Activated effector memory CD4-positive, alpha-beta T cell treated with Interleukin-2 at 50 U/mL for 16 hours (primary cell): ENCODE results near the gene DCAF17.
"Not testable (repeated sequence)": the region's sequence is repeated elsewhere in the genome, so short reads cannot be mapped to it uniquely, and the experiment has no call there.

Experiments
- DNase-seq: peaks from one replicate; pipeline ENCODE4 v3.0.0-alpha.2; 2020

DCAF17 gene

DNA sequence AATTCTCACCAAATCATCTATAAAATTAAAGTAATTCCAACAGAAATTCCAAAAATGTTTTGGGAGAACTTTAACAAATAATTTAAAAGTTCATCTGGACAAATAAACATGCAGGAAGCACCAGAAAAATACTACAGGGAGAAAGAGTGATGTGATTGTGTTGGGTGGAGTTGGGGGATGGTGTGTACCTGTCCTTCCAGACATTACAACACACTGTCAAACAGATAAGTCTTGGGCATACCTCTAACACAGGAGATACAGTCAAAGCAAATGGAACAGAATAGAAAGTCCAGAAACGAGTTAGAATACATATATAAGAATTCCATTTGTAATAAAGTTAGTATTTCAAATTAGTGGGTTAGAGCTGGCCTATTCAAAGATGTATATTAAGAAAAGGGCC is 22.8 kb upstream of the DCAF17 start:
- DNase-seq = no peak

DNA sequence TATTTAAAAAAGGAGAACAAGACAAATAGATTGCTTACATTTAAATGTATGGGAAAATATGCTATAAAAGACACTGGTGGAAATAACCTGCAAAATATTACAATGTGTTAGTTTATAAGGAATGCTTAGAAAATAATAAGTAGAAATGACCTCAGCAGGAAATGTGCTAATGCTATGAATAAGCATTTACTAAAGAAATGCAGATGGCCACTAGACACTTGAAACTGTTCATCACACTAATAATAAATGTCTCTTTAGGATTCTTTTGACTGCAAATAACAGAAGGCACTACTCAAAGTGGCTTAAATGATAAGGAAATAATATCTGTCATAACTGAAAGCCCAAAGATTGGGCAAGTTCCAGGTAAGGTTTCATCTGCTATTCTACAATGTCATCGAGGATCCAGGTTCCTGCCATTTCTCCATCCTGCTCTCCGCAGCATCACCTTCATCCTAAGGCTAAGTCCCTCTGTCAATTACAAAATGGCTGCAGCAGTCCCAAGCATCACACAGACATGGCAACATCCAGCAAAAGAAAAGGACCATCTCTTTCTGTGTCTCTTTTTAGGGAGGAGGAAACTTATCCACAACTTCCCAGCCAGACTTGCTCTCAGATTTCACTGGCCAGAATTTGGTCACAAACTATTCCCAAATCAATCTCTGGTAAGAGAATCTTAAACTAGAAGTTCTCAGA is 22.1 kb upstream of the DCAF17 start:
- no peak for DNase-seq

DNA sequence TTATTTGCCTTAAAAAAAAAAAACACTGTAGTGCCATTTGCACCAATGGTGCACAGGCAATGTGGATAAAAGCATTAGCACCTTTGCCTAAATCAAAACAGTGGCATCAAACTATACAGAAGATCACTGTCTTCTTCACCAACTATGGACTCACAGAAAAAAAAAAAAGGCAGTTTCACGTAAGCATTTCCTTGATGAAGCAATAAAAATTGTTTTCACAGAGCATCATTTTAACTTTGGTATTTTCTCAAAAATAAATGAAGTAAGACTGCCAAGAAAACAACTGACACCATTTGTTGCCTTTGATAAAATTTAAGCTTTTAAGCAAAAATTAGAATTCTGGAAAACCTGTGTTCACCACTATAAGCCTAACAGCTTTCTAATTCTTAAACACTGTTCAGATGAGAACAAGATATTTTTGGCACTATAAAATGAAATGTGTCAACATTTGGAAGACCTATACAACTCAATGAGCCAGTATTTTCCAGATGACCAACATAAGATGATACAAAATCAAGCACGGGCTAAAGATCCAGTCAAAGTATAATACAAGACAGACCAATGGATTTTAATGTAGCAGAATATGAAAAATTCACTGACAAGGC is 21.4 kb upstream of the DCAF17 start:
- DNase-seq = no peak

DNA sequence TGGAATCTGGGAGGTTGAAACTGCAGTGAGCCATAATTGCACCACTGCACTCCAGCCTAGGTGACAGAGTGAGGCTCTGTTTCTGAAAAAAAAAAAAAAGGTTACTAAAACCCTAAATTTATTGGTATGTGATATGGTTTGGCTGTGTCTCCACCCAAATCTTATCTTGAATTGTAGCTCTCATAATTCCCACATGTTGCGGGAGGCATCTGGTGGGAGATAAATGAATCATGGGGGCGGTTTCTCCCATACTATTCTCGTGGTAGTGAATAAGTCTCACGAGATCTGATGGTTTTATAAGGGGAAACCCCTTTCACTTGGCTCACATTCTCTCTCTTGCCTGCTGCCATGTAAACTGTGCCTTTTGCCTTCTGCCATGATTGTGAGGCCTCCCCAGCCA is 19.4 kb upstream of the DCAF17 start:
- DNase-seq = not testable (repeated sequence)

DNA sequence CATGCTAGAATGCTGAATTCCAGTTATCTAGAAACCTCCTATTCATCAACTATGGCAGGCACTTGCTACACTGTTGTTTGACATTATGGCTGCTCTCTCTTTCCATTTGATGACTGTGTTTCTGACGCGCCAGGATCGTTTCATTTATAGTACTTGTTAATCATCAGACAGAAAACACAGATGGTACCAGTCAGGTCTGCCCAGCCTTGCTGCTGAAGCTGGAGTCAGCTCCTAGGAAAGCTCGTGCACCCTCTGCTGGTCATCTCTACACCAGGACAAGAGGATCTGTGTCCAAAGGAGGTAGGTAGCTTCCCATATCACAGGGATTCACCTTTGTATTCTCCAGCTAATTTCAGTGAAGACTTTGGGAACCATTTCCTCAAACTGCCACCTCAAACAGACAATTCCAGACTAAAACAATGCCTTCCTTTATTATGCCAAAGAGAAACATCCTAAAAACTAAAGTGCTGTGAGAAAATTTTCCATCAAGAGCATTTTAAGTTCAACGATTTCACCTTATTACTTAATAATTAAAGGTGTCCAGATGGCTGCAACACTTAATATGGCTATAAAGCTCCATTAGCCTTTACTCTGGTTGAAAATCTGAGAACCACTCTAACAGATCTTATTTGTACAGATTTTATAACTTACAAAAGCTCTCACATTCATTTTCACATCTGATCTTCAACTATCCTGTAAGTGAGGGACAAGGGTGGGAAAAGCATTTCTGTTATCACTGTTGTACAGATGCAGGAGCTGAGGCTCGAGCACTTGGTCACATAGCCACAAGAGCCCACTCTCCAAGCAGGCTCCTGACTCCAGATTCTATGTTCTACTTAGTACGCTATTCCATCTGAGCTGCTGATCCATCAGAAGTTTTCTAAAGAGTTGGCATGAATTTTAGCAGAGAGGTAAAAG is 17.8 kb upstream of the DCAF17 start:
- peak; percentile 63 for DNase-seq

DNA sequence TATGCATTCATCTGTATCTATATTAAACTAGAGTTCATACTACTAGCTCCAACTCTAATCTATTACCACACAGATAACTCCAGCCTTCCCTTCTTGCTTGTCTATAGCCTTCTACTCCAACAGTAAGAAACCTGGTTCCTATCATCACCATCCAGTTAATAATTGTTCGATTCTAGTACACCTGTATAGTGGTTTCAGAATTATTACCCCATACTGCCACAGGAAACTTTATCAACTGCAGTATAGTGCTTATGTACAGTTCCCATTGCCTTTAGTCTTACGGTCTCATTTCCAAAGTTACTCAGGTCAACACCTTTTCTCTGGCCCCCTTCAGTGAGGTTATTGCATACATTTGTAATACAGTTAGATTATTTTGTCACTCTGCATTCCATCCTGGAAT is 14.7 kb upstream of the DCAF17 start:
- no peak for DNase-seq

DNA sequence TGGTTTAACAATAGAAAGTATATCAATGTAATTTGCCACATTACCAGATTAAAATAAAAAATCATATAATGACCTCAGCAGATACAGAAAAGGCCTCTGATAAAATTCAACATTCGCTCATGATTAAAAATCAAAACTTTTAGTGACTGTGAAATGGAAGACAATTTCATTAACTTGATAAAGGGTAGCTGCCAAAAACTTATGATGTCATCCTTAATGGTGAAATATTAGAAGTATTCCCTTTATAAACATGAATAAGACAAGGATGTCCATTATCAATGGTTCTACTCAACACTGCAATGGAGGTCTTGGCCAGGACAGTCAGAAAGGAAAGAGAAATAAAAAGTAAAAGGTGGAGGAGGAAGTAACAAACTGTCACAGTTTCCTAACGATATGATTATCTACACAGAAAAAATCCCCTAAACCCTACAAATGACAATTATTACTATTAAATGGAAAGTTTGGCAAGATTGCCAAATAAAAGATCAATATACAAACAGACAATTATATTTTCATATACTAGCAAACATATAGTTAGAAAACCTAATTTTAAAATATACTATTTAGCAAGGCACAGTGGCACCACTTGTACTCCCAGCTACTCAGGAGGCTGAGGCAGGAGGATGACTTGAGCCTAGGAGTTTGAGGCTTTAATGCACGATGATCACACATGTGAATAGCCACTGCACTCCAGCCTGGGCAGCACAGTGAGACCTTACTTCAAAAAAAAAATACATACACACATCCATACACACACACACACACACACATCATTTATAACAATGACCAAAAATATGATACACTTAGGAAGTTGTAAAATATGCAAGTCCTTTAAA is 13.1 kb upstream of the DCAF17 start:
- DNase-seq = no peak

DNA sequence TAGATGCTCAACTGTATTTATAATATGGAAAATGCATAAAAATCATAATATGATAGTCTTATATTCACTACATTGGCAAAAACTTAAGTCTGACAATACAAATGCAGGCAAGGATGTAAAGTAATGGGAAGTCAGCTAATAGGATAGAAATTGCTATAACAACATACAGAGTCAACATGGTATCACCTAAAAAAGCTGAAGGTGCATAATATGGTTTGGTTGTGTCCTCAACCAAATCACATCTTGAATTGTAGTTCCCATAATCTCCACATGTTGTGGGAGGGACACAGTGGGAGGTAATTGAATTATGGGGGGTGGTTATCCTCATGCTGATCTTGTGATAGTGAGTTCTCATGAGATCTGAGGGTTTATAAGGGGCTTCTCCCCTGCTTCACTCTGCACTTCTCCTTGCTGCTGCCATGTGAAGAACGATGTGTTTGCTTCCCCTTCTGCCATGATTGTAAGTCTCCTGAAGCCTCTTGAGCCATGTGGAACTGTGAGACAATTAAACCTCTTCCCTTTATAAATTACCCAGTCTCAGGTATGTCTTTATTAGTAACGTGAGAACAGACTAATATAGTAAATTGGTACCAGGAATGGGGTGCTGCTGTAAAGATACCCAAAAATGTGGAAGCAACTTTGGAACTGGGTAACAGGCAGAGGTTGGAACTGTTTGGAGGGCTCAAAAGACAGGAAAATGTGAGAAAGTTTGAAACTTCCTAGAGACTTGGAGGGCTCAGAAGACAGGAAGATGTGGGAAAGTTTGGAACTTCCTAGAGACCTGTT is 11.1 kb upstream of the DCAF17 start:
- DNase-seq = not testable (repeated sequence)

DNA sequence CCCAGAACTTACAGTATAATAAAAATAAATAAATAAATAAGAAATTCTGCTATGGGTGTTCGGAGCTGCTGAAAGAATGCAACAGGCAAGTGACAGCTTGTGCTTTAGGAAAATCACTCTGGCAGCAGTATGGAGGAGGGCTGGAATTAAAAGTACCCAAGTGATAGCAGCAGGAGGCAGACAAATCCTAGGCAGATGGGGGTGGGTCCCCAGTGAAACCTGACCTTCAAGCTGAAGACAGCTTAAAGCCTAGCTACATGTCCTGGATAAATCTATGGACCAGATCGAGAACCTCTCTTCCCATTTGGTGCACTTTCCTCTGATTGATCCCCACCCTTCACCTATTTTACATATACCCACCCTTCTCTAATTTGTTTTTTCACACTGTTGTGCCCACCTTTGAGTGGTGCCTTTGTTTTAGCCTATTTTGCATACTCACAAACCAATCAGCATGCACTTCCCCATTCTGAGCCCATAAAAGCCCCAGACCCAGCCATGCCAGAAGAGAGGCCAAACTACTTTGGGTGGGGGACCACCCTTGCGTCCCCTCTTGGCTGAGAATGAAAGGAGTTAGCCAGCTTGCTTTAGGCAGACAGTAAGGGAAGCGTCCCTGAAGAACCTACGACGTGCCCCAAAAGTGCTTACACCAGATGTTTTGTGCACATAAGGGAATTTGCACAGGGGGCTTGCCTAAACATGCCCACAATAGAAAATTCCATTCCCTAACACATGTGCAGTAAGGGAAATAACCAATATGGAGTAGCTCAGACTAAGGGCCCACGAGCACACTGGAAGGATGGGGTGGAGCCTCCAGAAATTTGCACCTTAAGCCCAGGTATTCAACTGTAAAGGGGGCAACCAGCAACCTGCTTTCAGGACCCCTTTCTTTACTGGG is 3.3 kb upstream of the DCAF17 start:
- DNase-seq = no peak

DNA sequence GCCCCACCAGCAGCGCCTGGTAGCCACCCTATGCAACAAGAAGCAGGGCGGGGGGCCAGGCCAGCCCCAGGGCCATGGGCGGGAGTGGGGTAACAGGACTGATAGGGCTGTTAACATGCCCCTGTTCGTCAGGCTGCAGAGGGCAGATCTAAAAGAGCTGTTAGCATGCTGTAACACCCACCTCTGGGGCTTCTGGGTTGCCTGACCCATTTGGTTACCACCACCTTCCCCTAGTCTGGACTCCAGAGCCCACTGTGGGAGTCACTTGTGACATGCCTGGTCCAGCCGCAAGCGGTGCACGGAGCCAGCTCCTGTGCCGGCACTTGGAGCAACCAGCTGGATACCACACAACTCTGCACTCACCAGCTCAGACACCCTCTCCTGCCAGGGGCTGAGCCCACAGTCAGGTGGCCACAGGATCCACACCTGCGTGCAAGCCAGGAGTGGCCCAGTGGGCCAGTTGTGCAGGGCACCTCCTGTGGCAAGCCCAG is 2.3 kb upstream of the DCAF17 start:
- DNase-seq = no peak

DNA sequence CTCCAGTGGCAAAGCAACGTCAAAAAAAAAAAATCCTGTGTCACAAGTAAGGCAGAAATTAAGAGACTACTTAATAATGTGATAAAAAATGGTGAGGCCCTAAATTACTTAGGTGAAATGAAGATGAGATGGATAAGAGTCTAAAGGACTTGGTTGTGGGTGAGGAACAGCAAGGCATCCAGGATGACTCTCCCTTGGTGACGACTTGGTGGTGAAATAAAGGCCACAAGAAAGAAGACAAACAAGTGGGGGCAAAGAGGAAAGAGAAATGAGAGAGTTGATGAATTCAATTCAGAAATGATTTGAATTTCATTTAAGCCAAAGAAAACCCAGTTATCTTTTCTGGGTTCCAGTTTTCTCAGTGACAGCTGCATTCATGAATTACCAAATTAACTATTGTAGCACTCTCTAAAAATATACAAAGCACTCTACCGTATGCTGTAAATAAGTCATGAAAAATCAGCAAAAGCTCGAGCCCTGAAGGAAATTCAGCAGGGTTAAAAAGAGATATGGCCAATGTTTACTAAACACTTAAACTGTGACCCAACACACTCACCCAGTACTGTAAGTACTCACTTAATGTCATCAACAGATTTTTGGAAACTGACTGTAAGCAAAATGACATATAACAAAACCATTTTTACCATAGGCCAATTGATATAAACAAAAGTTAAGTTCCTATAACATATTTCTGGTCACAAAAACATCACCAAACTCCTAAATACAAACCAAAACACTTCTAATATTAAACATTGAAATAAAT is 1.6 kb upstream of the DCAF17 start:
- no peak for DNase-seq

DNA sequence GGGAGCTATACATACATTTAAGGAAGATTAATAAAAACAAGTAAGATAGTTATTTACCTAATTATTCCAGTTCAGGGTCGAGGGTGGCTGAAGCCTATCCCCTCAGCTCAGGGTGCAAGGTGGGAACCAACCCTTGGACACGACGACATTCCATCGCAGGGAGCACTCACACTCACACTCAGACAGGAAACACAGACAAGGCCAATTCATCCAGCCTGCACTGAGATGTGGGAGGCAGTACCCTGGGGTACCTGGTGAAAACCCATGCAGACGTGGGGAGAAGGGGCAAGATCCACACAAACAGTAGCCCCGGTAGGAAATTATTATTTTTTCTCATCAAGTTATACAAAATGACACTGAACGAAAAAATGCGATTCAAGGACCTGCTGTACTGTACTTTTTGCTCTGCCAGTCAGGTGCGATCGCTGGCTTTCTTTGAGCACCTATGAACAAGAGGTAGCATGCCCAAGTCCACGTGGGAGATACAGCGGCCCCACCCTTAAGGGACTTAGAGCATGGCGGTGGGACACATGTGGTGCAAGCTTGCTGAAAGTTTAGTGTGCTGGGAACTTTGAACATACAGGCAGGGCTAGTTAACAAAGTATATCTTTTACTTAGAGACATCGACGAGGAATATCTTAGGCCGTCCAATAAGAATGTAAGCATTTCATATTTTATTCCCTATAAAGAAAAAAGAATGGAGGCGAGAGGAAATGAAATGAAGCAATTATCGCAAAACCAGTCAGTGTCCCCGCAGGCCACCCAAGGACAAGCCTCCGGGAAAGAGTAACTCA is 860 bp upstream of the DCAF17 start:
- DNase-seq = no peak

DNA sequence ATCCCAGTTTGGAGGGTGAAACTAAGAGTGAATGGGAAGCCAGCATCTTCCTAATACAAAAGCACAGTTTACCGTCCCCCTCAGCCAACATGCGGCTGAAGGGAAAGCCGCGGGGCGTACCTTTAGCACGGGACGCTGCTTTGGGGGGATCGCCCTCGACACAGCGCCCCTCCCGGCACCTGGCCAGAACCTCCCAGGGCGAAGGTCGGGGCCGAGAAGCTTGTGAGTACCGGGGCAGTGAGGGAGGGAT is 338 bp upstream of the DCAF17 start, which contains the start of gene METTL8:
METTL8 (minus strand) TSS at position 228 of the 250 bp plus-strand sequence. CDS start 41,805 bp downstream, outside the sequence.
- DNase-seq = no peak

DNA sequence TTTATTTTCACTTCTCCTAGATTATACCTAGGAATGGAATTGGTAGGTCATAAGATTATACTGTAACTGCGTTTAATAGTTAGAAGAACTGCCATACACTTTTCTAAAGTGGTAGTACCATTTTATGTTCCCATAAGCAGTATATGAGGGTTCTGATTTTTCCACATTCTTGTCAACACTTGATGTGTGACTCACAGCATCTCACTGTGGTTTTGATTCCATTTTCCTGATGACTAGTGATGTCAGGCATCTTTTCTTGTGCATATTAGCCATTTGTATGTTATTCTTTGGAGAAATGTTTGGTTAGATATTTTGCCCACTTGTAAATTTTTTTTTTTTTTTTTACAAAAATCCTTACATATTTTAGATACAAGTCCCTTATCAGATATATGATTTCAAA is 2.3 kb downstream of the DCAF17 start:
- no peak for DNase-seq

DNA sequence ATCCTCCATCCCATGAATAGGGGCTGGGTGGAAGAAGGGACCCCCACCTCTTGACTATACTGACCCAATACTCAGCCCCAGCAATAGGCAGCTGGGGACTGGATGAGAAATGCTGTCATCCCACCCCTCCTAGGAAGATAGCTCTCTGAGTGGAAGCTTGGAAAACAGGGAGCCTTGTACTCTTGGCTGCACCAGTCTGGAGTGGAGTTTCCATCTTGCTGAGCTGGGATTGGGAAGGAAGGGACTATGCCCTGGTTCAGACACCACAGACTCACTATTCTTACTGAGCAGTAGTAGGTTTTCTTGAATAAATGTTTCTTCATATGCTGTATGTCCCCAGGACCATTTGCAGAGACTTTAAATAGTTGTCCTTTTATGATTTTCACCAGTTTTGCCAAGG is 7.4 kb downstream of the DCAF17 start:
- no peak for DNase-seq

DNA sequence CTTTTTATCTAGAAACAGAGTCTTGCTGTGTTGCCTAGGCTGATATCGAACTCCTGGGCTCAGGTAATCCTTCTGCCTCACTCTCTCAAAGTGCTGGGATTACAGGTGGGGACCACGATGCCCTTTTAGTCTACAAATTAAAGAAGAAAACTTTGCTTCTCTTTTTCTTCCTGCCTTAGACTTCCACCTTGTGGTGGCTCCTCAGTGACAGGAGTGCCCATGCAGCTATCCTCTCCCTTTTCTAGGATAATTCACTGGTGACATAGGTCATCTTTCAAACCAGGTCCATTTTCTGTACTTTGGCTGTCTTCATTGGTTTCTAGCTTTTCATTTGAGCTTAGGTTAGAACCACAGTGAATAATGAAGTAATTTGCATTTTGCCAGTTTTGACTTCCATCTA is 13.6 kb downstream of the DCAF17 start:
- no peak for DNase-seq

DNA sequence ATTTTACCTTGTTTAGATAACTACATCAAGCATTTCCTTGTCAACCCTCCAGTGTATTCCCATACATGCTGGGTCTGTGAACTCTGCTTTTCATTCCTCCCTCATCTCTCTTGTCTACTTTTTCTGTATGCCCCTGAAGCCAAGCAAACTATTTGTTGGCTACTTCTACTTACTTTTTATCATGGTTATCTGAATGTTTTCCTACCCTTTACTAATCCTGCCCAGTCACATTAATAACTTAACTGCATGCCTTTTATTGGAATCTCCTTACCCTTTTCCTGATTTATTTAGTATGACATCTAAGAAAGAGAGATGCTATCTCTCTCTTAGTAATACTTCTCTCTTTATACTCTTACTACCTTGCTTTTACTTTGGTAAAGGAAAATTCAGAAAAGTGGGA is 17.0 kb downstream of the DCAF17 start:
- DNase-seq = no peak

DNA sequence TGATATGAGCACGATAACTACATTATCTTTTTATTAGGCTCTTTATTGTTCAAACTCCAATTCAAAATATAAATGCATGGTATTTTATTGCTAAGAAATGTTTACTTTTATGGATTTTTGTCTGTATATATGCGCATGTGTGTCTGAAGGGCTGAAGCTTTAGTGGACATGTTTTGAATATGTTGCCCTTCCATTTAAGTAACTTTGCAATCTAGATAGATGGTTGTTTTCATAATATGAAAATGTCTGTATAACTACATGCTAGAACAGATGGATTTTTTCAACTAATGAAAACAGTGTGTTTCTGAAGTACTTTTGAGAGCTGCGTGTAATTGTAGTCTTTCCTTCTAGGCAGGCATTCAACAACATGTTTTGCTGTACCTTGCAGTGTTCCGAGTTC is 18.7 kb downstream of the DCAF17 start:
- DNase-seq = no peak

DNA sequence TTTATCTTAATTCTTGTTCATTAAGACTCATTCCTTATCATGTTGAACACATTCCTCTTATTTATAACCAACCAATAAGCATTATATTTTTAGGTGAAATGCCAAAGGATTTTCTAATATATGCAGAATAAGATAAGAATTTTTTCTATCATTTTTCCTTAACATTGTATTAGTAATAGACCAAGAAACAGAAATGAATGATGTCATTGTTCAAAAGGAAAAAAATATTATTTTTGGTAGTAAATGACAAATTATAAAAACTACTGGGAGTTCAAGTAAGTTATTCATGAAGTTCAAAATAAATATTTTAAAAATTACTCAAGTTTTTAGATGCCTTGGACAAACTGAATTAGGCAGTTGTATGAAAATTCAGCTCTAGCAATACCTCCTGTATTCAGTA is 25.5 kb downstream of the DCAF17 start:
- no peak for DNase-seq
